Activated naive CD4-positive, alpha-beta T cell treated with anti-CD3 and anti-CD28 coated beads, Interleukin-2, amount 10 ng/mL, durations not matched to agents 7 days and 5 days (primary cell): ENCODE results near the gene RUNX2.

Experiments used
- CTCF ChIA-PET: fragments of 350-600 bp; sonication (Branson Sonifier 250); formaldehyde crosslinking; loops from one replicate; lab custom pipeline; 2021; ENCODE audit warnings: antibody characterized with exemption; lab: Charles Lee
- DNase-seq: peaks from one replicate; pipeline ENCODE4 v3.0.0-alpha.2; 2020
- H3K27ac Mint-ChIP-seq: one replicate; pipeline ENCODE4 v1.8.0; 2021; ENCODE audit warnings: mild to moderate bottlenecking, moderate library complexity, mixed read lengths
- H3K27me3 Mint-ChIP-seq: one replicate; pipeline ENCODE4 v1.8.0; 2021; ENCODE audit warnings: mild to moderate bottlenecking, mixed read lengths
- H3K36me3 Mint-ChIP-seq: one replicate; pipeline ENCODE4 v1.8.0; 2021; ENCODE audit warnings: mixed read lengths
- H3K4me1 Mint-ChIP-seq: one replicate; pipeline ENCODE4 v1.8.0; 2021; ENCODE audit warnings: mixed read lengths
- H3K4me3 Mint-ChIP-seq: one replicate; pipeline ENCODE4 v1.8.0; 2021; ENCODE audit warnings: mild to moderate bottlenecking, moderate library complexity, mixed read lengths
- H3K9me3 Mint-ChIP-seq: one replicate; pipeline ENCODE4 v1.8.0; 2021; ENCODE audit warnings: mixed read lengths

The RUNX2 gene

DNA sequence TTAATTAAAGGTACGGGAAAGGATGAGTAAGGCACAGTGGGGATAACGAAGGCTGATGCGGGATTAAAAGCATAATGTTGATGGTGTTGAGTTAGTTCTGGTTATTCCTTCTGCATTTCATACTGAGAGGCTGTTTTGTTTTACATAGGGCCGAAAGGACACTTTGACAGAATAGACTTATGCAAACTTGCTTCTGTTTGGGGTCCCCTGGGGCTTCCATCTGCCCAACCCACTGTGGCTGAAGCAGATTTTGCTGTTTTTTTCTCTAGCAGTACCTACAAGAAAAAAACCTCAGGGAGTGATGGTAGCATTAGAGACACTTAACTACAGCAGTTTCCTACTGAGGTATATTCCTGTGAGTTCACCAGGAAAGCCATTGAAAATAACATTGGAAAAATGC lies 185.7 kb downstream of the RUNX2 start:
- DNase-seq: no peak
- CTCF ChIA-PET: no interaction called here
- no peaks in the 10 kb centered on the region for H3K9me3 Mint-ChIP-seq
- no peaks in the 10 kb centered on the region for H3K36me3 Mint-ChIP-seq
- no peak overlapping the region for H3K4me3 Mint-ChIP-seq
- no peaks in the 10 kb centered on the region for H3K4me1 Mint-ChIP-seq
- no peak overlapping the region for H3K27ac Mint-ChIP-seq
- no peaks in the 10 kb centered on the region for H3K27me3 Mint-ChIP-seq

- Mint-ChIP-seq H3K9me3 (no peaks in the 10 kb centered on the region), H3K36me3 (no peaks in the 10 kb centered on the region), H3K4me1 (no peaks in the 10 kb centered on the region), H3K4me3 (no peak overlapping the region), H3K27ac (no peak overlapping the region), H3K27me3 (no peaks in the 10 kb centered on the region)
- CTCF ChIA-PET: no interaction called here
- DNase-seq: no peak
Measured at GRCh38 chr6:45514454-45515230, 186.5 kb downstream of the RUNX2 start.

GRCh38 chr6:45518013-45518720 lies 190.0 kb downstream of the RUNX2 start:
- CTCF ChIA-PET: no interaction called here
- H3K9me3 Mint-ChIP-seq: no peaks in the 10 kb centered on the region
- no peak for DNase-seq
- H3K27ac Mint-ChIP-seq: no peak overlapping the region
- H3K36me3 Mint-ChIP-seq: no peaks in the 10 kb centered on the region
- no peaks in the 10 kb centered on the region for H3K27me3 Mint-ChIP-seq
- peaks cover 10% of the 10 kb centered on the region for H3K4me1 Mint-ChIP-seq
- no peak overlapping the region for H3K4me3 Mint-ChIP-seq

- no peak for DNase-seq
- Mint-ChIP-seq H3K27me3 (no peaks in the 10 kb centered on the region), H3K36me3 (no peaks in the 10 kb centered on the region), H3K27ac (no peak overlapping the region), H3K9me3 (no peaks in the 10 kb centered on the region), H3K4me3 (no peak overlapping the region), H3K4me1 (peaks cover 10% of the 10 kb centered on the region)
- CTCF ChIA-PET: interaction anchor here (0.7 to 1.1 kb wide), 2 partner anchors 865 to 1046 kb away, joined by 3 read pairs; no protein-coding TSS in a partner anchor
Measured at GRCh38 chr6:45521226-45521625, 193.1 kb downstream of the RUNX2 start.

DNA sequence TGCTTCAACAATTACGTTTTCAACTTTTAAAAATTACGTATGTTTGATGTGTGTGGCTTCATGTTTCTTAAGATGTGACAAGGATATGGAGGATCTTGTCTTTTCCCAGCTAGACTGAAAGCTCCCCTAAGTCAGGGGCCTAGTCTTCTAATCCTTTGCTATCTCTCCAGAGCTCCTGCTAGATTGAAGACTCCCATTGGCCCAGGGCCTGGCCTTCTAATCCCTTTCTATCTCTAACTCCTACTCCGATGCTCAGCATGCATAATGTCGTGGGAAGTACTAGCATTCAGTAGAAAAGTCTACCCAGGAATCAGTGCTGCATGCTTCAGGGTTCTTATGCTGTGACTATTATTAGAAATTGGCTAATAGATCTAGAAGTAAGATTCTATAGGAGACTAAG lies 194.4 kb downstream of the RUNX2 start:
- DNase-seq: no peak
- CTCF ChIA-PET: no interaction called here
- H3K9me3 Mint-ChIP-seq: no peaks in the 10 kb centered on the region
- H3K27me3 Mint-ChIP-seq: no peaks in the 10 kb centered on the region
- H3K4me1 Mint-ChIP-seq: peaks cover 10% of the 10 kb centered on the region
- H3K27ac Mint-ChIP-seq: no peak overlapping the region
- no peaks in the 10 kb centered on the region for H3K36me3 Mint-ChIP-seq
- H3K4me3 Mint-ChIP-seq: no peak overlapping the region

DNA sequence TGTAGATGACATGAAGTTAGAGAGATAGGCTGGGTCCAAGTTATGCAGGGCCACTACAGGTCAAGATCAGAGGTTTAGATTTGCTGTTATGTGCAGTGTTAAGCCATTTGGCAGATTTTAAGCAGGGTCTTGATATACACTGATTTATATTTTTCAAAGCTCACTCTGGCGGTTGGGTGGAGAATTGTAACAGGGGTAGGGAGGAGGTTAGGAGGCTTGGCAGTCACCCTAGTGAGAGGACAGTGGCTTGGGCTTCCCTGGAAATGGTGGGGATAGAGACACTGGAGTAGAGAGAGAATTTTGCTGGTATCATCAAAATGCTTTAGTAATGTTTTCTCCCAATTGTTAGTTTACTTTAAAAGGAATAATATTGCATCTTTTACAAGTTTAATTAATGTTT lies 199.1 kb downstream of the RUNX2 start:
- H3K4me3 Mint-ChIP-seq: no peak overlapping the region
- H3K36me3 Mint-ChIP-seq: no peaks in the 10 kb centered on the region
- H3K4me1 Mint-ChIP-seq: no peaks in the 10 kb centered on the region
- no peaks in the 10 kb centered on the region for H3K9me3 Mint-ChIP-seq
- DNase-seq: no peak
- no peaks in the 10 kb centered on the region for H3K27me3 Mint-ChIP-seq
- no peak overlapping the region for H3K27ac Mint-ChIP-seq
- CTCF ChIA-PET: no interaction called here

- peaks cover 4% of the 10 kb centered on the region for H3K4me1 Mint-ChIP-seq
- H3K27ac Mint-ChIP-seq: no peak overlapping the region
- H3K36me3 Mint-ChIP-seq: no peaks in the 10 kb centered on the region
- DNase-seq: no peak
- no peaks in the 10 kb centered on the region for H3K27me3 Mint-ChIP-seq
- no peak overlapping the region for H3K4me3 Mint-ChIP-seq
- H3K9me3 Mint-ChIP-seq: no peaks in the 10 kb centered on the region
- CTCF ChIA-PET: no interaction called here
Measured at GRCh38 chr6:45531999-45532595, 204.0 kb downstream of the RUNX2 start.

- H3K27me3 Mint-ChIP-seq: no peaks in the 10 kb centered on the region
- H3K4me3 Mint-ChIP-seq: no peak overlapping the region
- peaks cover 4% of the 10 kb centered on the region for H3K4me1 Mint-ChIP-seq
- no peaks in the 10 kb centered on the region for H3K9me3 Mint-ChIP-seq
- no peaks in the 10 kb centered on the region for H3K36me3 Mint-ChIP-seq
- no peak for DNase-seq
- CTCF ChIA-PET: no interaction called here
- no peak overlapping the region for H3K27ac Mint-ChIP-seq
Measured at GRCh38 chr6:45532721-45533210, 204.6 kb downstream of the RUNX2 start.

- no peak overlapping the region for H3K4me3 Mint-ChIP-seq
- H3K27me3 Mint-ChIP-seq: no peaks in the 10 kb centered on the region
- no peak overlapping the region for H3K27ac Mint-ChIP-seq
- CTCF ChIA-PET: no interaction called here
- H3K4me1 Mint-ChIP-seq: peaks cover 4% of the 10 kb centered on the region
- no peak for DNase-seq
- no peaks in the 10 kb centered on the region for H3K36me3 Mint-ChIP-seq
- H3K9me3 Mint-ChIP-seq: no peaks in the 10 kb centered on the region
Measured at GRCh38 chr6:45533386-45533785, 205.3 kb downstream of the RUNX2 start.

DNA sequence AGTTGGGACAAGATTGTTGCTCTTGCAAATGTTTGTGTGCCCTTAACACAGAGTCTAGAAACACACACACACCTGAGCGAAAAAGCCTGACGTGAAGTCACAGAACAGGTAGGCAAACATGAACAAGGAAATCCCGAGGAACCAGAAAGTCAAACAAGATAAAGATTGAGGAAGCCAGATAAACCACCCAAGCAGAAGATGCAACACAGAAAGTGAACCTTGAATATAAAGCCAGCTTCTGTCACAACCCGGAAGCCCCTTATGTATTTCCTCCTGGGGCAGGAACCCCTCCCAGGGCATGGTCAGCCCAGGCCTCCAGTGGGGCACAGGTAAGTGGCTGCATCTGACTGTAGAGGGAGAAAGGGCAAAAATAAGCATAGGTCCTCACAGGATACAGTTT lies 207.8 kb downstream of the RUNX2 start:
- Mint-ChIP-seq H3K27ac (no peak overlapping the region), H3K4me1 (peaks cover 4% of the 10 kb centered on the region), H3K9me3 (no peaks in the 10 kb centered on the region), H3K27me3 (no peaks in the 10 kb centered on the region), H3K4me3 (no peak overlapping the region), H3K36me3 (no peaks in the 10 kb centered on the region)
- CTCF ChIA-PET: no interaction called here
- no peak for DNase-seq

GRCh38 chr6:45537539-45537938 lies 209.4 kb downstream of the RUNX2 start:
- H3K36me3 Mint-ChIP-seq: no peaks in the 10 kb centered on the region

GRCh38 chr6:45538641-45539547 lies 210.8 kb downstream of the RUNX2 start:
- Mint-ChIP-seq H3K27ac (no peak overlapping the region), H3K27me3 (no peaks in the 10 kb centered on the region), H3K4me1 (peaks cover 4% of the 10 kb centered on the region), H3K36me3 (no peaks in the 10 kb centered on the region), H3K4me3 (no peak overlapping the region), H3K9me3 (no peaks in the 10 kb centered on the region)
- DNase-seq: no peak
- CTCF ChIA-PET: no interaction called here

More at GRCh38 chr6:45537539-45537938, 209.4 kb downstream of the RUNX2 start:
- CTCF ChIA-PET: no interaction called here
- H3K4me1 Mint-ChIP-seq: peaks cover 4% of the 10 kb centered on the region
- H3K27me3 Mint-ChIP-seq: no peaks in the 10 kb centered on the region
- no peak for DNase-seq
- H3K4me3 Mint-ChIP-seq: no peak overlapping the region
- no peaks in the 10 kb centered on the region for H3K9me3 Mint-ChIP-seq
- no peak overlapping the region for H3K27ac Mint-ChIP-seq

DNA sequence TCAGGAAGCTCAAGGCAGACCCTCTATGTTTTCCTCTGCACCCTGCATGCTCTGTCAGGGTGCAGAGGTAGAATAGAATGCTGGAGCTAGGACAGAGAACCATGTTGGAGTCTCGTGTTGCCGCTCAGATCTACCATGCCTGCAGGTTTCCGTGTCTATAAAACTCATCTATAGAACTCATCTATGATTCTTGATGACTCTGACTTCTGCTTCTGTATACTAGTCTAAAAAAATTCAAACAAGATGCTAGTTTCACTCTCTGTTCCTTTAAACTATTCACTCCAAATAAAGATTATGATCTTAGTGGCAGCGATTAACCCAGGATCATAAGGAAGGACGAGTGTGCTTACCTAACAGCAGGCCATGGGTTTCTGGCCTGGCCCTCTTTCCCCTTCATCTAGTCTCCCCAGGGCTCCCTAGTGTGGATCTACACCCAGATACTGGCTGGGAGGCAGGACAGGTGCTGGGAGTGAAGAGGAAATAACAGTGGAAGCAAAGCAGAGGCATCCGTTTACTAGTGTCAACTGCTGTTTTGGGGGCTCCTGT lies 212.3 kb downstream of the RUNX2 start:
- H3K9me3 Mint-ChIP-seq: no peaks in the 10 kb centered on the region
- no peak overlapping the region for H3K4me3 Mint-ChIP-seq
- no peaks in the 10 kb centered on the region for H3K36me3 Mint-ChIP-seq
- H3K27me3 Mint-ChIP-seq: no peaks in the 10 kb centered on the region
- DNase-seq: no peak
- no peak overlapping the region for H3K27ac Mint-ChIP-seq
- CTCF ChIA-PET: no interaction called here
- H3K4me1 Mint-ChIP-seq: peaks cover 4% of the 10 kb centered on the region

DNA sequence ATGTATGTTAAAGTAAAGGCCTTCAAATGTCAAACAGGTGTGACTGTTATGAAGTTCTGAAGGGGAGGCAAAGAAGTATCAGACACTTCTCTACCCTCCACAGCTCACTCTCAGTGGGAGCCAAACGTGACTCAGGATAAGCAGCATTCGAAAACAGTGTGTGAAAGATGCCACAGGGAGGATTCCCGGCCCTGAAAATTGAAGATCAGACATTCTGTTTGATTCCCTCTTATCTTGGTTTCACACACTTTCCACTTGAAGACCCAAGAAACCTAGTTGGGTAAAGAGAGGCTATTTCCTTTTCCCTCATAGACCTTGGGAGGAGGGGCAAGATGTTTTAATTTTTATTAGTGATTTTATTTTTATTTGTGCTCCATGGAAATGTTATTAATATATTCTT lies 213.8 kb downstream of the RUNX2 start:
- no peak for DNase-seq
- H3K9me3 Mint-ChIP-seq: no peaks in the 10 kb centered on the region
- H3K36me3 Mint-ChIP-seq: no peaks in the 10 kb centered on the region
- no peaks in the 10 kb centered on the region for H3K4me1 Mint-ChIP-seq
- CTCF ChIA-PET: no interaction called here
- no peak overlapping the region for H3K27ac Mint-ChIP-seq
- no peaks in the 10 kb centered on the region for H3K27me3 Mint-ChIP-seq
- no peak overlapping the region for H3K4me3 Mint-ChIP-seq
